HepG2 (cell line): ENCODE measurements around the gene ZSWIM8. TPM values are rescaled to one million over a fixed set of nuclear protein-coding genes. Genes with fewer than 3 reads are reported as not detected.

Source experiments
- ATAC-seq: fragments of 200-7000 bp; cut with Tn5 transposase; 3 replicates; pipeline ENCODE4 v1.9.1; 2020; ENCODE audit warnings: mild to moderate bottlenecking, moderate library complexity
- BruUV-seq: library from RNA; stranded (reverse); fragments of 400-500 nt; replicated peaks from 2 replicates; lab custom pipeline; 2021; lab: Mats Ljungman, UMichigan
- CTCF ChIA-PET: fragments of 300-600 bp; formaldehyde crosslinking; extraction: SDS; loops from one replicate; lab custom pipeline; 2021; ENCODE audit warnings: low total read pairs, inconsistent platforms, low intra/inter-chr PET ratio; lab: Yijun Ruan, JAX
- POLR2A ChIA-PET: fragments of 350-600 bp; sonication (Branson Sonifier 250); formaldehyde crosslinking; loops from one replicate; lab custom pipeline; 2020; ENCODE audit warnings: antibody characterized with exemption, inconsistent platforms; lab: Yijun Ruan, JAX
- DNase-seq: peaks from one replicate; pipeline ENCODE4 v3.0.0-alpha.2; 2015; ENCODE audit warnings: low spot score
- FAIRE-seq: peaks from 3 replicates; lab custom pipeline; 2011; peaks lifted over from hg19 to GRCh38; lab: Jason Lieb, UNC
- H2AFZ ChIP-seq: one replicate; pipeline ENCODE4 v1.6.1; 2011; ENCODE audit warnings: low read length, inconsistent platforms
- H3K27ac ChIP-seq: fragments of 300-600 bp; 3 replicates; pipeline ENCODE4 v1.8.0; 2011; ENCODE audit warnings: mixed run types, mild to moderate bottlenecking, mixed read lengths, low read length, inconsistent platforms; ENCODE audit not compliant: insufficient read depth; ENCODE audit errors: extremely low read length
- H3K27me3 ChIP-seq, 2 experiments: fragments of 200-600 bp in 1 of 2; 2 replicates in 1 of 2; 3 replicates in 1 of 2; pipeline versions ENCODE4 v1.6.0 to v1.8.0; 2011; ENCODE audit warnings: low read length in 2 of 2, mild to moderate bottlenecking in 2 of 2, moderate library complexity in 2 of 2, inconsistent platforms in 1 of 2; ENCODE audit not compliant: insufficient read depth in 2 of 2, control insufficient read depth in 1 of 2
- H3K36me3 ChIP-seq, 2 experiments: fragments of 200-600 bp in 1 of 2; replicated peaks in 1 of 2; 2 replicates in 1 of 2; 3 replicates in 1 of 2; pipeline versions ENCODE4 v1.5.1 to v1.8.0; 2011; ENCODE audit warnings: low read length in 2 of 2, inconsistent platforms in 1 of 2; ENCODE audit not compliant: insufficient read depth in 2 of 2, control insufficient read depth in 1 of 2
- H3K4me1 ChIP-seq: 2 replicates; pipeline ENCODE4 v1.5.1; 2012; ENCODE audit warnings: low read length, inconsistent platforms; ENCODE audit not compliant: insufficient read depth
- H3K4me2 ChIP-seq: 2 replicates; pipeline ENCODE4 v1.6.0; 2011; ENCODE audit warnings: low read depth, low read length, inconsistent platforms
- H3K4me3 ChIP-seq, 3 experiments: fragments of 200-600 bp in 1 of 3; sonication (generic), shearing (Covaris generic) in 1 of 3; replicated peaks in 1 of 3; 2 replicates each; pipeline ENCODE4 v1.5.1; 2011 to 2016; ENCODE audit warnings: low read length in 3 of 3, inconsistent platforms in 2 of 3, low read depth in 2 of 3, mild to moderate bottlenecking in 2 of 3, control low read depth in 1 of 3, mixed read lengths in 1 of 3; ENCODE audit not compliant: insufficient read depth in 1 of 3
- H3K79me2 ChIP-seq: one replicate; pipeline ENCODE4 v1.6.1; 2011; ENCODE audit warnings: low read length, inconsistent platforms; ENCODE audit not compliant: insufficient read depth
- H3K9ac ChIP-seq: 2 replicates; pipeline ENCODE4 v1.6.0; 2011; ENCODE audit warnings: mild to moderate bottlenecking, low read depth, low read length, inconsistent platforms; ENCODE audit not compliant: insufficient read depth
- H3K9me3 ChIP-seq: 2 replicates; pipeline ENCODE4 v1.5.1; 2012; ENCODE audit warnings: mild to moderate bottlenecking, low read length
- H4K20me1 ChIP-seq: 2 replicates; pipeline ENCODE4 v1.6.0; 2011; ENCODE audit warnings: inconsistent platforms, mild to moderate bottlenecking, low read length, moderate library complexity; ENCODE audit not compliant: insufficient read depth
- ETV6 ChIP-seq: sonication (generic); formaldehyde crosslinking; conservative IDR thresholded peaks from 2 replicates; pipeline ENCODE4 v1.4.0; 2020; ENCODE audit warnings: missing genetic modification reagents
- GZF1 ChIP-seq: sonication (generic); formaldehyde crosslinking; IDR thresholded peaks from 2 replicates; pipeline ENCODE4 v1.5.1; 2020; ENCODE audit warnings: mild to moderate bottlenecking, missing genetic modification reagents
- HES4 ChIP-seq: sonication (generic); formaldehyde crosslinking; IDR thresholded peaks from 2 replicates; pipeline ENCODE4 v1.9.0; 2021; ENCODE audit warnings: mild to moderate bottlenecking, missing genetic modification reagents, borderline replicate concordance
- SYNCRIP ChIP-seq: fragments of 200-400 bp; formaldehyde crosslinking; IDR thresholded peaks from 2 replicates; pipeline ENCODE4 v1.6.1; 2018; ENCODE audit warnings: mild to moderate bottlenecking, low read depth, low read length; ENCODE audit not compliant: insufficient read depth
- TFDP1 ChIP-seq: IDR thresholded peaks from 2 replicates; pipeline ENCODE4 v1.6.1; 2016; ENCODE audit warnings: missing compliant biosample characterization, missing genetic modification reagents, borderline replicate concordance
- ZFP1 ChIP-seq: IDR thresholded peaks from 2 replicates; pipeline ENCODE4 v1.6.1; 2016
- ZNF124 ChIP-seq: sonication (generic); formaldehyde crosslinking; IDR thresholded peaks from 2 replicates; pipeline ENCODE4 v1.4.0; 2020; ENCODE audit warnings: missing genetic modification reagents
- ZNF354B ChIP-seq: sonication (generic); formaldehyde crosslinking; IDR thresholded peaks from 2 replicates; pipeline ENCODE4 v1.8.0; 2022; ENCODE audit warnings: mild to moderate bottlenecking, missing genetic modification reagents
- ZNF414 ChIP-seq: sonication (generic); formaldehyde crosslinking; IDR thresholded peaks from 2 replicates; pipeline ENCODE4 v1.5.0; 2020; ENCODE audit warnings: missing genetic modification reagents
- ZNF660 ChIP-seq: sonication (generic); formaldehyde crosslinking; IDR thresholded peaks from 2 replicates; pipeline ENCODE4 v1.5.1; 2020; ENCODE audit warnings: mild to moderate bottlenecking, low read depth, missing genetic modification reagents, borderline replicate concordance
- ZNF749 ChIP-seq: sonication (generic); formaldehyde crosslinking; IDR thresholded peaks from 2 replicates; pipeline ENCODE4 v1.8.0; 2022; ENCODE audit warnings: mild to moderate bottlenecking, missing genetic modification reagents, moderate library complexity, borderline replicate concordance
- WGBS: methylation state at CpG from one replicate; pipeline ENCODE4 v1.1.6; 2017; ENCODE audit warnings: low lambda C conversion rate; 5-methylcytosine and 5-hydroxymethylcytosine counted together
- in situ Hi-C: cut with HindIII; loops from 2 replicates; pipeline ENCODE4 v1.10.0; 2017; ENCODE audit warnings: low pct_unique_long_range_greater_than_20kb; ENCODE audit not compliant: extremely low pct_ligation_motif_present
- intact Hi-C: fragments of 100-400 bp; cut with micrococcal nuclease; formaldehyde crosslinking; loops from one replicate; pipeline ENCODE4 v1.10.0; 2022; ENCODE audit not compliant: unreplicated experiment
- polyA plus RNA-seq, 8 experiments: library from polyadenylated mRNA; depleted of rRNA in 3 of 8; stranded (reverse) in 7 of 8; unstranded in 1 of 8; fragments of >200 nt; fragmentation: Illumina TruSeq in 4 of 8; extraction: Trizol in 4 of 8; gene quantifications; 2 replicates each; pipeline versions ENCODE4 v1.2.1 to v1.2.3, GENCODE V29; 2011 to 2016; ENCODE audit warnings: low read depth in 4 of 8, missing spikeins in 1 of 8, mixed read lengths in 1 of 8; ENCODE audit not compliant: insufficient read depth in 1 of 8
- total RNA-seq, 5 experiments: library from RNA; depleted of rRNA; stranded (reverse); fragments of >200 nt; fragmentation: Illumina TruSeq; extraction: Trizol; gene quantifications; 2 replicates each; pipeline ENCODE4 v1.2.3, GENCODE V29; 2016; ENCODE audit warnings: low read depth in 1 of 5

ZSWIM8 gene
- total and polyA plus RNA-seq, 2 of the 13 experiments (the other 11 are each of a cell fraction or from before 2014, with no cell fraction given) = 39.9 to 98.2 TPM

GRCh38 chr10:73850211-73850610, 64.8 kb downstream of the ZSWIM8 start:
- Histone ChIP-seq H3K4me3 (no peak overlapping the region), H3K9me3 (no peaks in the 10 kb centered on the region), H3K27me3 (no peaks in the 10 kb centered on the region), H3K36me3 (peaks cover 23 to 58% of the 10 kb centered on the region in 2 experiments), H3K9ac (no peak overlapping the region), H3K27ac (no peak overlapping the region), H3K4me1 (peaks cover 13% of the 10 kb centered on the region), H3K79me2 (no peaks in the 10 kb centered on the region), H2AFZ (no peak overlapping the region), H4K20me1 (no peaks in the 10 kb centered on the region), H3K4me2 (no peak overlapping the region)
- BruUV-seq = no TSS peak
- WGBS = 98% methylated on average over 8 of the region's 8 CpGs
- in situ Hi-C loops = no loop called here
- ChIA-PET CTCF (interaction anchor here (4.9 kb wide), 1 partner anchor 29 kb away, joined by 60 read pairs; no protein-coding TSS in a partner anchor), POLR2A (interaction anchor here (1.1 to 2.4 kb wide), 2 partner anchors 10 to 29 kb away, joined by 4 to 11 read pairs; no protein-coding TSS in a partner anchor)
- TF ChIP-seq TFDP1 (CRISPR knock-in tag) = no peak
- no peak for TF ChIP-seq ZNF124
- TF ChIP-seq ETV6 (CRISPR knock-in tag) = no peak
- no peak for TF ChIP-seq ZNF749 (CRISPR knock-in tag)
- TF ChIP-seq ZNF660 (CRISPR knock-in tag) = no peak
- no peak for TF ChIP-seq SYNCRIP
- TF ChIP-seq ZNF354B (CRISPR knock-in tag) = no peak
- TF ChIP-seq GZF1 (CRISPR knock-in tag) = no peak
- TF ChIP-seq HES4 (CRISPR knock-in tag) = no peak
- TF ChIP-seq ZFP1 (CRISPR knock-in tag) = no peak
- TF ChIP-seq ZNF414 (CRISPR knock-in tag) = no peak
- DNase-seq = no peak
- intact Hi-C loops = no loop called here
- FAIRE-seq = no peak
- ATAC-seq = no peak
